PC-9 (cell line): ENCODE data around the gene MTUS2.

Source experiments
- EZH2 ChIP-seq: fragments of 200-600 bp; sonication (generic); IDR thresholded peaks from 2 replicates; pipeline ENCODE4 v1.8.0; 2017; ENCODE audit warnings: antibody characterized with exemption, low read depth
- TF ChIP-seq, protein P1 (sequence below): fragments of 200-600 bp; sonication (generic); conservative IDR thresholded peaks from 2 replicates; pipeline ENCODE4 v1.6.1; 2017; ENCODE audit warnings: mixed run types, antibody characterized with exemption, mild to moderate bottlenecking, moderate library complexity

DNA sequence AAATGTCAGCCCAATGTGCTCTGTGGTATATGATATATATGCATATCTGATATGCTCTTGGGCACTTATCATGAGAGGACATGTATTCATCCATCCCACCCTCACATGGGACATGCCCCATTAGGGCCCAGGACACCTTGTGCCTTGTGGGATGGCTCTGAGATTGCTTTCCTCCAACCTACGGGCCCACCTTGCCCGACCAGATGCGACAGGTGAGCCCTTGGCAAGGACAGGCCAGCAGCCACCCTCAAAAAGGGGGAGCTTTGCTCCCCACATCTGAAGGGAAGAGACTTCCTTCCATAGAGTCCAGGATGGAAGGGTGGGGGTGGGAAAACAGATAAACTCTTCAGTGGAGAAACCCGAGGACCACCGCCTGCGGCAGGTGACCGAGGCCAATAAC, 716.7 kb downstream of the MTUS2 start:
- TF ChIP-seq, protein P1, sequence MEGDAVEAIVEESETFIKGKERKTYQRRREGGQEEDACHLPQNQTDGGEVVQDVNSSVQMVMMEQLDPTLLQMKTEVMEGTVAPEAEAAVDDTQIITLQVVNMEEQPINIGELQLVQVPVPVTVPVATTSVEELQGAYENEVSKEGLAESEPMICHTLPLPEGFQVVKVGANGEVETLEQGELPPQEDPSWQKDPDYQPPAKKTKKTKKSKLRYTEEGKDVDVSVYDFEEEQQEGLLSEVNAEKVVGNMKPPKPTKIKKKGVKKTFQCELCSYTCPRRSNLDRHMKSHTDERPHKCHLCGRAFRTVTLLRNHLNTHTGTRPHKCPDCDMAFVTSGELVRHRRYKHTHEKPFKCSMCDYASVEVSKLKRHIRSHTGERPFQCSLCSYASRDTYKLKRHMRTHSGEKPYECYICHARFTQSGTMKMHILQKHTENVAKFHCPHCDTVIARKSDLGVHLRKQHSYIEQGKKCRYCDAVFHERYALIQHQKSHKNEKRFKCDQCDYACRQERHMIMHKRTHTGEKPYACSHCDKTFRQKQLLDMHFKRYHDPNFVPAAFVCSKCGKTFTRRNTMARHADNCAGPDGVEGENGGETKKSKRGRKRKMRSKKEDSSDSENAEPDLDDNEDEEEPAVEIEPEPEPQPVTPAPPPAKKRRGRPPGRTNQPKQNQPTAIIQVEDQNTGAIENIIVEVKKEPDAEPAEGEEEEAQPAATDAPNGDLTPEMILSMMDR, result no peak
- no peak for TF ChIP-seq EZH2
